IPS-18c (cell line): Measurements from ENCODE around the gene ANKHD1.
"Not testable (repeated sequence)": the region's sequence is repeated elsewhere in the genome, so short reads cannot be mapped to it uniquely, and the experiment has no call there.

Source experiments
- H3K4me3 ChIP-seq: 2 replicates; pipeline ENCODE4 v1.7.0; 2013; ENCODE audit warnings: low read depth, mild to moderate bottlenecking, low read length, moderate library complexity; ENCODE audit not compliant: insufficient read depth
- H3K9me3 ChIP-seq: one replicate; pipeline ENCODE4 v1.6.1; 2013; ENCODE audit warnings: mild to moderate bottlenecking, low read length, moderate library complexity; ENCODE audit not compliant: control insufficient read depth, insufficient read depth

Gene ANKHD1

DNA sequence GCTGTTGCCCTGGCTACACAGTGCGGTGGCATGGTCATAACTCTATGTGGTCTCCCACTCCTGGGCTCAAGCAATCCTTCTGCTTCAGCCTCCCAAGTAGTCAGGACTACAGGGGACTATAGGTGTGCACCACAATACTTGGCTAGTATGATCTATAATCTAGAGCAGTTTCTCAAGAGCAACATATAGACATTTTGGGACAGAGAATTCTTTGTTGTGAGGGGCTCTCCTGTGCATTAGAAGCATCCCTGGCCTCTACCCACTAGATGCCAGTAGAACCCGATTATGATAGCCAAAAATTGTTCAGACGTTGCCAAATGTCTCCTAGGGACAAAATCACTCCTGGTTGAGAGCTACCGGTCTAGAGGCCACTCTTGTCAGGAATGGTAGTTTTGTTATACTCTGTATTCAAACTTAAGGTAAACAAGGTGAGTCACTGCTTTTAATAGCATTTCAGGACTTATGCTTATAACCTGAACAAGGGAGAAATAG lies 7.2 kb downstream of the ANKHD1 start:
- Histone ChIP-seq H3K9me3 (no peaks in the 10 kb centered on the region), H3K4me3 (no peak overlapping the region)

DNA sequence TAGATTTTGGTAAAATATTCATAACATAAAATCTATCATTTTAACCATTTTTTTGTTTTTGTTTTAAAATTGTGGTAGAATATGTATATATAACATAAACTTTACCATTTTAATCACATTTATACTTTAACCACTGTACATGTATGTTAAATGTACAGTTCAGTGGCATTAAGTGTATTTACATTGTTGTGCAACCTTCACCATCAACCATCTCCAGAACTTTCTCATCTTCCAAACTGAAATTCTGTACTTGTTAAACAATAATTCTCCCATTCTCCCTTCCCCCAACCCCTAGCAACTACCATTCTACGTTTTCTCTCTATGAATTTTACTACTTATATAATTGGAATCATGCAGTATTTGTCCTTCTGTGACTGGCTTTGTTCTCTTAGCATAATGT lies 11.6 kb downstream of the ANKHD1 start:
- H3K9me3 ChIP-seq: no peaks in the 10 kb centered on the region
- no peak overlapping the region for H3K4me3 ChIP-seq

DNA sequence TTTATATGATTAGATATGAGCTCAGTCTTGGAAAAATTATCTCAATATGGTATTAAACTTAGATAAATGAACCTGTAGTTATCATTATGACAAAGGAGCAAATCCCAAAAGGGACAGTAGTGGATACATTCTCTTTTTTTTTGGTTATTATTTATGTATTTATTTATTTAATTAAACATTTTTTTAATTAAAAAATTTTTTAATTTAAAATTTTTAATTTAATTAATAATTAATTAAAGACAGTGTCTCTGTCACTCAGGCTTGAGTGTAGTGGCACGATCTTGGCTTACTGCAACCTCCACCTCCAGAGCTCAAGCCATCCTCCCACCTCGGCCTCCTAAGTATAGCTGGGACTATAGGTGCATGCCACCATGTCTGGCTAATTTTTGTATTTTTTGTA lies 15.6 kb downstream of the ANKHD1 start:
- Histone ChIP-seq H3K9me3 (no peaks in the 10 kb centered on the region), H3K4me3 (no peak overlapping the region)

DNA sequence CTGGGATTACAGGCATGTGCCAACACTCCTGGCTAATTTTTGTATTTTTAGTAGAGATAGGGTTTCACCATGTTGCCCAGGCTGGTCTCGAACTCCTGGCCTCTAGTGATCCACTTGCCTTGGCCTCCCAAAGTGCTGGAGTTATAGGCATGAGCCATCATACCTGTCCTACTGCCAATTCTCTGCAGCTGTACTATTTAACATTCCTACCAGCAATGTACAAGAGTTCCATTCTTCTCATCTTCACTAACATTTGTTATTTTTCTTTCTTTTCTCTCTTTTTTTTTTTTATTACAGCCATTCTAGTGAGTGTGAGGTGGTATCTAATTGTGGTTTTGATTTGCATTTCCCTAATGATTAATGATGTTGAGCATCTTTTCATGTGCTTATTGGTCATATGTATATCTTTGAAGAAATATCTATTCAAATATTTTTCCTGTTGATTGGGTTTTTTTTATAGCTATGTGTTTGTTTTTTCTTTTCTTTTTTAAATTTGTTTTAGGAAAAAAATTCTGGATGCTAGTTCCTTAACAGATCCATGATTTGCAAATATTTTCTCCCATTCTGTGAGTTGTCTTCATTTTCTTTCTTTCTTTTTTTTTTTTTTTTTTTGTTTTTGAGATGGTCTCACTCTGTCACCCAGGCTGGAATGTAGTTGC lies 17.4 kb downstream of the ANKHD1 start:
- Histone ChIP-seq H3K9me3 (no peaks in the 10 kb centered on the region), H3K4me3 (no peak overlapping the region)

DNA sequence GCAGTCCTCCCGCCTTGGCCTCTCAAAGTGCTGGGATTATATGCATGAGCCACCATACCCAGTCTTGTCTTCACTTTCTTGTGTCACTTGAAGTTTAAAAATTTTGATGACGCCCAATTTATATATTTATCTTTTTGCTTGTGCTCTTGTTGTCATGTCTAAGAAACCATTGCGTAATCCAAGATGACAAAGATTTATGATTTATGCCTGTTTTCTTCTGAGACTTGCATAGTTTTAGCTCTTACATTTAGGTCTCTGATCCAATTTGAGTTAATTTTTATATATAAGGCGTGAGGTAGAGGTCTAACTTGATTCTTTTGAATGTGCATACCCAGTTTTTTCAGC lies 18.6 kb downstream of the ANKHD1 start:
- Histone ChIP-seq H3K4me3 (no peak overlapping the region), H3K9me3 (no peaks in the 10 kb centered on the region)

DNA sequence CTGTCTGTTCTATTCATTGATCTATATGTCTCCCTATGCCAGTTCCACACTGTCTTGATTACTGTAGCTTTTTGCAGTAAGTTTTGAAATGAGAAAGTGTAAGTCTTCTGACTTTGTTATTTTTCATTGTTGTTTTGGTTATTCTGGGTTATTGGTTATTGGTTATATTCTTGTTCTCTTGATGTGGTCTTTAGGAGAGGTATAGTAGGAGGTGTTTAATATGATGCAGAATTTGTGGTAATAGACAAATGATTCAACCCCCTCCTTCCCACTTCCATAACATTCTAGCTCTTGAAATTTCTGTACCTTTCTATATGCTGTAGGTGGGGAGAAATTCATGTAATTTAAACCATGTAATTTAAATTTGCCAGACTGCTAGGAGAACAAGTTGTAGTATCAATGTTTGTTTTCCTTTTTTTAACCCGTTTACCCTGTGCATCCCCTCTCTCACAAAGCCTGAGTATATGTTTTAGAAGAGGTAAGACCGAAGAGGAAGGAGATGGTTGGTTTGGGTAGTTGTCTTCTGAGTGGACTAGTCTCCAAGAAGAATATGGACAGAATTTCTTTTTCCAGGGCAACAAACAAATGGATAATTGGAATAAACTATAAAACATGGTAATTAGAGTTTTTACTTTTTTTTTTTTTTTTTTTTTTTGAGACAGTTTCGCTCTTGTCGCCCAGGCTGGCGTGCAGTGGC lies 19.2 kb downstream of the ANKHD1 start:
- Histone ChIP-seq H3K9me3 (no peaks in the 10 kb centered on the region), H3K4me3 (no peak overlapping the region)

DNA sequence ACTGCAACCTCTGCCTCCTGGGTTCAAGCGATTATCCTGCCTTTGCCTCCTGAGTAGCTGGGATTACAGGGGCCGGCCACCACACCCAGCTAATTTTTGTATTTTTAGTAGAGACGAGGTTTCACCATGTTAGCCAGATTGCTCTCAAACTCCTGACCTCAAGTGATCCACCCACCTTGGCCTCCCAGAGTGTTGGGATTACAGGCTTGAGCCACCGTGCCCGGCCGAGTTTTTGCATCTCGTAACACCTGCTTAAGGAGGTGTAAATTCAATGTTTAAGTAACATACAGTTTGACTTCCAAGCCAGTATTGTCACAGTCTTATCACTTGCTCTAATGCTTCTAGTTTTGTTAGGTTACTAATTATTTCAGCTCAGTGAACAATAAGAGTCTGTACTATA lies 19.7 kb downstream of the ANKHD1 start:
- H3K9me3 ChIP-seq, H3K4me3 ChIP-seq: not testable (repeated sequence)

DNA sequence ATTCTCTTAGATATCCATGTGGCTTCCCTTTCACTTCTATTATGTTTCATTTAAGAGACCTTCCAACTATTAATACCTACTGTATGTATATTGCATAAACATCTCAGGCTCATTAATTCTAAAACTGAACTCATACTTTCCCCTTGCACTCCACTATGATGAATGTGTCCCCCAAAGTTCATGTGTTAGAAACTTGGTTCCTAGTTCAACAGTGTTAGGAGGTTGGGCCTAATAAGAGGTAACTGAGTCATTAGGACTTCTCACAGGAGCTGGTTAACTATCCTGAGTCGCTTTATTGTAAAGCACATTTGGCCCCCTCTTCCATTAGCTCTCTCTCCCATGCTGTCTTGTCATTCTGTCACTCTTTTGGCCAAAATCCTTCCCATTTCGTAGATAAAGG lies 22.0 kb downstream of the ANKHD1 start:
- Histone ChIP-seq H3K9me3 (no peaks in the 10 kb centered on the region), H3K4me3 (no peak overlapping the region)

DNA sequence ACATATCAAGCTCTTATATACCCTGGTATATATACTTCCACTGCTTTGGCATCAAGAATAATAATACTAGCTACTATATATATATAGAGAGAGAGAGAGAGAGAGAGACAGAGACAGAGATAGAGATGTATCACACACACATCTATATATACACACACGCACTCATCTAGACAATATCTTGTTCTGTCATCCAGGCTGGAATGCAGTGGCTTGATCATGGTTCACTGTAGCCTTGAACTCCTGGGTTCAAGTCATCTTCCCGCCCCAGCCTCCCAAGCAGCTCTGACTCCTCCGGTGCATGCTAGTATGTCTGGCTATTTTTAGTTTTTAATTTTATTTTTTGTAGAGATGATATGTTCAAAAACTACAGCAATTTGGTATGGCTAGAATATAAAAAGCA lies 22.5 kb downstream of the ANKHD1 start:
- no peak overlapping the region for H3K4me3 ChIP-seq
- H3K9me3 ChIP-seq: no peaks in the 10 kb centered on the region

DNA sequence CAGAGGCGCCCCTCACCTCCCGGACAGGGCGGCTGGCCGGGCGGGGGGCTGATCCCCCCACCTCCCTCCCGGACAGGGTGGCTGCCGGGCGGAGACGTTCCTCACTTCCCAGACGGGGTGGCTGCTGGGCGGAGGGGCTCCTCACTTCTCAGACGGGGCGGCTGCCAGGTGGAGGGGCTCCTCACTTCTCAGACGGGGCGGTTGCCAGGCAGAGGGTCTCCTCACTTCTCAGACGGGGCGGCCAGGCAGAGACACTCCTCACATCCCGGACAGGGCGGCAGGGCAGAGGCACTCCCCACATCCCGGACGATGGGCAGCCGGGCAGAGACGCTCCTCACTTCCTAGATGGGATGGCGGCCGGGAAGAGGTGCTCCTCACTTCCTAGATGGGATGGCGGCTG lies 26.1 kb downstream of the ANKHD1 start:
- not testable (repeated sequence) for H3K4me3 ChIP-seq, H3K9me3 ChIP-seq

DNA sequence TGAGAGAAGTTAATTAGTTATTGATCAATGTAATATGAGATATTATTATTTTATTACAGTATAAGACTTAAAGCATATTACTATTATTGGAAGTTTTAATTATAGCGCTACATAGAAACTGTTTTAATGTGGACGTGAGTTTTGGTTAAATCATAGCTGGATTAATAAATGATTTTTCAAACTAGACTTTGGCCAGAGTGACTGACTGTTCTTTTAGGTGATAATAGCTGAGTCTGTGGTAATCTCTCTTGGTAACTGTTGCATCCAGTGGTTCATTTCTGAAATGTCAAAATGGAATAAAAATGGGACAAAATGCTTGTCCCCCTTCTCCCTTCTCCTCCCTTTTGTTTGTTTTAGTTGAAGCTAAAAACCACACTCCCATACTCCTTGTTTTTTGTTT lies 28.1 kb downstream of the ANKHD1 start:
- Histone ChIP-seq H3K9me3 (no peaks in the 10 kb centered on the region), H3K4me3 (no peak overlapping the region)

DNA sequence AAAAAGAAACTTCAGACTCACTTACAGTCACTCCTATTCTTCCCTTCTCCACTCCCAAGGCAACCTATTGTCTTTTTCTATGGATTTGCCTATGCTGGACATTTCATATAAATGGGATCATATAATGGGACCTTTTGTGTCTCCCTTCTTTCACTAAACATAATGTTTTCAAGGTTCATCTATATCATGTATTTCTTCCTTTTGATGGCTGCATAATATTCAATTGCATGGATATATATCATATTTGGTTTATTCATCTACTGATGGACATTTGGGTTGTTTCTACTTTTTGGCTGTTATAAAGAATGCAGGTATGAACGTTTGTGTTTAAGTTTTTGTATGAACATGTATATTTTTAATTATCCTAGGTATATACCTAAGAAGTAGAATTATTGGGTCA lies 30.6 kb downstream of the ANKHD1 start:
- Histone ChIP-seq H3K4me3 (no peak overlapping the region), H3K9me3 (no peaks in the 10 kb centered on the region)

DNA sequence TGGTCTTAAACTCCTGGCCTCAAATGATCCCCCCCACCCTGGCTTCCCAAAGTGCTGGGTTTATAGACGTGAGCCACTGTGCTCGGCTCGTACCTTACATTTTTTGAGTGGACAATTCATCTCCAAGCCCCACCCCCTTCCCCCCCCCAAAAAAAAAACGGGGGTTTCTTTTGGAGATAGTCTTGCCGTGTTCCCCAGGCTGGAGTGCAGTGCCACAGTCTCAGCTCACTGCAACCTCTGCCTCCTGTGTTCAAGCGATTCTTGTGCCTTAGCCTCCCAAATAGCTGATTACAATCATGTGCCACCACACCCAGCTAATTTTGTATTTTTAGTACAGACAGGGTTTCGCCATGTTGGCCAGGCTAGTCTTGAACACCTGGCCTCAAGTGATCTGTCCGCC lies 31.3 kb downstream of the ANKHD1 start:
- no peak overlapping the region for H3K4me3 ChIP-seq
- H3K9me3 ChIP-seq: no peaks in the 10 kb centered on the region

DNA sequence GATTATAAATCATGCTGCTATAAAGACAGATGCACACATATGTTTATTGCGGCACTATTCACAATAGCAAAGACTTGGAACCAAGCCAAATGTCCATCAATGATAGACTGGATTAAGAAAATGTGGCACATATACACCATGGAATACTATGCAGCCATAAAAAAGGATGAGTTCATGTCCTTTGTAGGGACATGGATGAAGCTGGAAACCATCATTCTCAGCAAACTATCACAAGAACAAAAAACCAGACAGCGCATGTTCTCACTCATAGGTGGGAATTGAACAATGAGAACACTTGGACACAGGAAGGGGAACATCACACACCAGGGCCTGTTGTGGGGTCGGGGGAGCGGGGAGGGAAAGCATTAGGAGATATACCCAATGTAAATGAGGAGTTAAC lies 55.7 kb downstream of the ANKHD1 start:
- not testable (repeated sequence) for H3K4me3 ChIP-seq, H3K9me3 ChIP-seq

DNA sequence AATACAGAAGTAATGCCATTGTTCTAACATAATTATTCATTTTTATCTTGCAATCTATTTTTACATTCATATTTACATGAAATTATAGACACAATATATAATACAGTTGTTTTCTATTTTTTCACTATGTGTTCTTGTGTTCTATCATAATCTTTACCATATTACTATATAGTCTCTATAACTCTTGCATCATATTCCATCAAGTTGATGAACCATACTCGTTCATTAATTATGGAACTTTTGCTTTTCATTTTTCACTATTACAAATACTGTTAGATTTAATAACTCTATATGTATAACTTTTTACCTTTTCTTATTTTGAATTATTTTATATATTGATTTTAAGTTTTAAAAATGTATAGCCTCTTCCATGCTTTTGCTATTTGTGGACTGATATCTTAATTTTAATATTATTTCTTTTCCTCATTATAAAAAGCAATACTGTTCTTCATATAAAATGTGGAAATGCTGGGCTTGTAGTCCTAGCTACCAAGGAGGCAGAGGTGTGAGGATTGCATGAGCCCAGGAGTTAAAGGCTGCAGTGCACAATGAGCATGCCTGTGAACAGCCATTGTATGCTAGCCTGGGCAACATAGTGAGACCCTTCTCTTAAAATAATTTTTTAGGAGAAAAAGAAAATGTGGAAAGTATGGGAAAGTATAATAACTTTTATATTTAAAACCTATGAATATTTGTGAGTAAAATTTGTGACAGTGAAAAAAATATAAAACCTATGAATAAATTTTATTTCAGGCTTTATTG lies 65.5 kb downstream of the ANKHD1 start:
- no peak overlapping the region for H3K4me3 ChIP-seq
- no peaks in the 10 kb centered on the region for H3K9me3 ChIP-seq

DNA sequence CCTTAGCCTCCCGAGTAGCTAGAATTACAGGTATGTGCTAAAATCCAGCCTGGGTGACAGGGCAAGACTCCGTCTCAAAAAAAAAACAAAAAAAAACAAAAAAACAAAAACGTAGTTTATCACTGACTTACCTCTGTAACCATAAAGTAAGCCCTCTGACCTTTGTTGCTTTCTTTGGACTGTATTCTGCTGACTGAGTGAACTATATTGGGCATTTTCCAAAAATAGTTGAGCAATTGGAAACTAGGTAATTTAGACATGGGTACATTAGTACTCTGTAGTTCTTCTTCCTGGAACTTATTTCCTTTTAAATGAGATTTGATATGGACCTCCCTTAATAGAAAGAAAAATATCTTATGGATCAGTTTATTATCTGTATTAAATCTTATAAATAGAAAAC lies 66.6 kb downstream of the ANKHD1 start:
- no peak overlapping the region for H3K4me3 ChIP-seq
- no peaks in the 10 kb centered on the region for H3K9me3 ChIP-seq

DNA sequence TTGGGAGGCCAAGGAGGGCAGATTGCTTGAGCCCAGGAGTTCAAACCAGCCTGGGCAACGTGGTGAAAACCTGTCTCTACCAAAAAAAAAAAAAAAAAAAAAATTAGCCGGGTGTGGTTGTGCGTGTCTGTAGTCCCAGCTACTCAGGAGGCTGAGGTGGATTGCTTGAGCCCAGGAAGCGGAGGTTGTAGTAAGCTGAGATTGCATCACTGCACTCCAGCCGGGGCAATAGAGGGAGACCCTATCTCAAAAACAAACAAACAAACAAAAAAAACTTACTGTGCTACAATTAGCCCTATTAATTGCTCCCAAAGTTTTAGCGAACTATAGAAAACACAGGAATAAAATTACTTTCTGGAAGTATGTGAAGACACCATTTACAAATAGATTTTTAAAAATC lies 67.6 kb downstream of the ANKHD1 start:
- no peaks in the 10 kb centered on the region for H3K9me3 ChIP-seq

DNA sequence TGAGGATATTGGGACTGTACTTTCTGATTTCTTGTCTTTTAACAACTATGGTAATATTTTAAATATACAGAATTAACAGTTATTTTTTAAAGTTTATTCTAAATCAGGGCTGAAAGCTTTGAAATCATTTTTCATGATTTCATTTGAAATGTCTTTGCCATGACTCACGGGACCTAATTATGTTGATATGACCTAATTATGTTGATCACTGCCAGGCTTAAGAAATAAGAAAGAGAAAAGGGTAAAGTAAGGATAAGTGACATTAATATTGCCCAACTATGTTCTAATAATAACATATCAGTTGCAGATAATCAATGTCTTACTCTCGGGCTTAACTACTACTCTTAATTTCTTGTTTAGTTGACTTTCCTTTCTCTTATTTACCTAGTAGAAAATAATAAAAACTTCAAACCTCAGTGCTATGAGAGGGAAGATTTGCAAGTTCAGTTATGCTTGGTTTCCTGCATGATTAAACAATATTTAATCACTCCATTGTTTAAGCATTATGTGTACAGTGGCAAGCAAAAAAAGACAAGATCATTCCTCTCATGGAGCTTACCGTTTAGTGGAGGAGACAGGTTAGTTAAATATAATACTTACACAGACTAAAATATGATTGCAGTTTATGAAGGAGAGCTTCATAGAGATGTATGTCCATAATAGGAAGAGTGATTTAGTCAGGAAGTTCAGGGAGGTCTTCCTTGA lies 78.8 kb downstream of the ANKHD1 start:
- H3K4me3 ChIP-seq: no peak overlapping the region

More for the DNA sequence above, 67.6 kb downstream of the ANKHD1 start:
- H3K4me3 ChIP-seq: no peak overlapping the region

More for the DNA sequence above, 78.8 kb downstream of the ANKHD1 start:
- H3K9me3 ChIP-seq: no peaks in the 10 kb centered on the region
